NCI-H1105 treated with DMSO at 0.1 percent for 48 hours (cell line): ENCODE results near the gene MAL.
"Not testable (repeated sequence)": the region's sequence is repeated elsewhere in the genome, so short reads cannot be mapped to it uniquely, and the experiment has no call there.

Experiments
- DNase-seq: peaks from one replicate; lab custom pipeline; 2025; lab: John Stamatoyannopoulos, UW

The MAL gene

DNA sequence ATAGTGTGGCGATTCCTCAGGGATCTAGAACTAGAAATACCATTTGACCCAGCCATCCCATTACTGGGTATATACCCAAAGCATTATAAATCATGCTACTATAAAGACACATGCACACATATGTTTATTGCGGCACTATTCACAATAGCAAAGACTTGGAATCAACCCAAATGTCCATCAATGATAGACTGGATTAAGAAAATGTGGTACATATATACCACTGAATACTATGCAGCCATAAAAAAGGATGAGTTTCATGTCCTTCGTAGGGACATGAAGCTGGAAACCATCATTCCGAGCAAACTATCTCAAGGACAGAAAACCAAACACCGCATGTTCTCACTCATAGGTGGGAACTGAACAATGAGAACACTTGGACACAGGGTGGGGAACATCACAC is 72.8 kb downstream of the MAL start:
- DNase-seq: not testable (repeated sequence)

DNA sequence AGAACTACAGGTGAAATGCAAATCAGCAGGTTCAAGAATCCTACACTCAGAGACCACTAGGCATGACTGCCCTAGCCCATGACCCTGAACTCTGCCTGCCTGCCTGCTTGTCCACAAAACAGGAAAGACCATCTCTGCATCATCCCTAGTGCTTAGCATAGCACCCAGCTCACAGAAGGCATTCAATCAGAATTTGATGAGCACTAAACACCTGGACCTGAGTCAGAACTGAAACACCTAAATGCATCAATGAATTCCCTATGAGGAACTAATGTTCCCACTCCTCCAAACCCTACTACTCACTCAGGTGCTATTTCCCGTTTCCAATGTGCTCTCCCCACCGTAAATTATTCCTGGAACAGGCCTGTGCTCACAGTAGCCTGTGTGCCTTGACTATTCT is 74.4 kb downstream of the MAL start:
- DNase-seq: no peak
